Fibroblast of skin of back (primary cell): ENCODE results near the gene NAA40.
"Not testable (repeated sequence)": the region's sequence is repeated elsewhere in the genome, so short reads cannot be mapped to it uniquely, and the experiment has no call there.

Experiments used
- DNase-seq: peaks from one replicate; pipeline ENCODE4 v3.0.0-alpha.2; 2013

Gene NAA40

GRCh38 chr11:63939397-63939891 is 642 bp downstream of the NAA40 start:
- DNase-seq, result no peak

GRCh38 chr11:63940786-63941185 is 2.0 kb downstream of the NAA40 start:
- no peak for DNase-seq

- no peak for DNase-seq
These were observed 3.1 kb downstream of the NAA40 start for GRCh38 chr11:63941901-63942300.

- DNase-seq, result no peak
These were observed 4.0 kb downstream of the NAA40 start for GRCh38 chr11:63942803-63943202.

GRCh38 chr11:63944987-63945386 is 6.2 kb downstream of the NAA40 start:
- DNase-seq, result no peak

- peak; percentile 76 for DNase-seq
These were observed 6.8 kb downstream of the NAA40 start for GRCh38 chr11:63945477-63946163.

- no peak for DNase-seq
These were observed 13.2 kb downstream of the NAA40 start for GRCh38 chr11:63951779-63952536.

- no peak for DNase-seq
These were observed 13.8 kb downstream of the NAA40 start for GRCh38 chr11:63952570-63952969.

GRCh38 chr11:63958008-63958407 is 19.2 kb downstream of the NAA40 start:
- DNase-seq, result no peak

- DNase-seq, result peak; percentile 27
These were observed 23.0 kb downstream of the NAA40 start for GRCh38 chr11:63961608-63962412.

- DNase-seq, result not testable (repeated sequence)
These were observed 25.1 kb downstream of the NAA40 start for GRCh38 chr11:63963895-63964294.

GRCh38 chr11:63966444-63966843 is 27.6 kb downstream of the NAA40 start:
- DNase-seq, result no peak

- no peak for DNase-seq
These were observed 30.7 kb downstream of the NAA40 start for GRCh38 chr11:63969461-63969860.

- no peak for DNase-seq
These were observed 32.1 kb downstream of the NAA40 start for GRCh38 chr11:63970902-63971301.

- not testable (repeated sequence) for DNase-seq
These were observed 35.1 kb downstream of the NAA40 start for GRCh38 chr11:63973912-63974258.

- peak; percentile 100 for DNase-seq
These were observed 35.7 kb downstream of the NAA40 start, which contains the start of gene COX8A for GRCh38 chr11:63974259-63975143. Gene COX8A, plus strand, starts transcription at chr11:63974620. Its CDS starts 61 bp downstream, at chr11:63974681.

GRCh38 chr11:63978551-63979239 is 39.9 kb downstream of the NAA40 start:
- DNase-seq, result no peak

- DNase-seq, result no peak
These were observed 40.6 kb downstream of the NAA40 start for GRCh38 chr11:63979426-63979825.

- DNase-seq, result peak; percentile 17
These were observed 47.0 kb downstream of the NAA40 start for GRCh38 chr11:63985812-63986155.

- peak; percentile 88 for DNase-seq
These were observed 47.5 kb downstream of the NAA40 start, which contains the start of gene OTUB1 for GRCh38 chr11:63986156-63986931. Gene OTUB1, plus strand, starts transcription at chr11:63986438. Its CDS starts 19 bp downstream, at chr11:63986457.
